ENCODE results near the gene FERMT3.

DNA sequence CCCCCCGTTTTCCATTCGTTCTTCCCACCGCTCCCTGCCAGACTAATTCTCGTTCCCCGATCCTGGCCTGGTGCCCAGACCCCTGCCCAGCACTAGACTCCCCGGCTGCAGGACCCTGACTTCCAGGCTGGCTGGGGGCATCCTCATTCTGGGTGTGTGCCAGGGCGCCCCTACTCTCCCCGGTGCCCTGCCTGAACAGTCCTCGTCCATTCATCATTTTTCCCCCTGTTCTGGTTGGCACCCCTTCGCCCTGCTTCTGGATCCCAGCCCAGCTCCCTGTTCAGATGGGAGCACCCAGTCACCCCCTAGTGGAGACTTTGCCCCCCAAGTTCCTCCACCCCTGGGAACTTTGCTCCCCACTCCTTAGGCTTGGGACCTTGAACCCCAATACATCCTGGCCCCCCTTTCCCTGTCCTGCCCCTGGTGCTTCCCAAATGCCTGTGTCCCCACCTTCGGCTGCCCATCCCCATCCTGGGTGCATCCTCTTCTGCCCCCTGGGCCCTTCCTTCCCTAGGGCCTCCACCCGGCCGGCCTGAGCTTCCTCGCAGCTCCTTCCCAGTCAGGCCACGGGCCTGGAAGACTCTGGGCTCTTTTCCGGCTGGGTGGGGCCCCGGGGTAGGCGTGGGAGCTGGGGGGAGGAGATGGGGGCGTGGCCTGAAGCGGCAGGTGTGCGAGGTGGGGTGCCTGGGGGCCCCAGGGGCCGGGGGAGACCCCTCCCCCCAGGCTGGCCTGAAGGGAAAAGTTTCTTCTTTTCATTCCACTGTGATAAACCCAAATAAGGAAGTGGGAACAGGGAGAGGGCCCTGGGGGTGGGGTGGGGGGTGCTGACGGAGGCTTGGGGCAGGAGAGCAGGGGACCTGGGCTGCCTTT is 45.7 kb downstream of the FERMT3 start:
- TF ChIP-seq POLR2AphosphoS5 (IDR thresholded peaks at IDR 0.05; ENCODE audit: low read depth, low read length), result no peak
- TF ChIP-seq POLR2A (IDR thresholded peaks at IDR 0.05; ENCODE audit: low read depth, low read length), result no peak
- TF ChIP-seq POU2F2 (IDR thresholded peaks at IDR 0.05; ENCODE audit: low read depth, low read length), result no peak
